ENCODE measurements around the gene LGR4.
"Not testable (repeated sequence)": the region's sequence is repeated elsewhere in the genome, so short reads cannot be mapped to it uniquely, and the experiment has no call there.

DNA sequence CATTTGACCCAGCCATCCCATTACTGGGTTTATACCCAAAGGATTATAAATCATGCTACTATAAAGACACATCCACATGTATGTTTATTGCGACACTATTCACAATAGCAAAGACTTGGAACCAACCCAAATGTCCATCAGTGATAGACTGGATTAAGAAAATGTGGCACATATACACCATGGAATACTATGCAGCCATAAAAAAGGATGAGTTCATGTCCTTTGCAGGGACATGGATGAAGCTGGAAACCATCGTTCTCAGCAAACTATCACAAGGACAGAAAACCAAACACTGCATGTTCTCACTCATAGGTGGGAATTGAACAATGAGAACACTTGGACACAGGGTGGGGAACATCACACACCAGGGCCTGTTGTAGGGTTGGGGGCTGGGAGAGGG, 145.5 kb downstream of the LGR4 start:
- TF ChIP-seq EP300, POLR2A (IDR thresholded peaks at IDR 0.05): not testable (repeated sequence)
- TF ChIP-seq, protein P1, sequence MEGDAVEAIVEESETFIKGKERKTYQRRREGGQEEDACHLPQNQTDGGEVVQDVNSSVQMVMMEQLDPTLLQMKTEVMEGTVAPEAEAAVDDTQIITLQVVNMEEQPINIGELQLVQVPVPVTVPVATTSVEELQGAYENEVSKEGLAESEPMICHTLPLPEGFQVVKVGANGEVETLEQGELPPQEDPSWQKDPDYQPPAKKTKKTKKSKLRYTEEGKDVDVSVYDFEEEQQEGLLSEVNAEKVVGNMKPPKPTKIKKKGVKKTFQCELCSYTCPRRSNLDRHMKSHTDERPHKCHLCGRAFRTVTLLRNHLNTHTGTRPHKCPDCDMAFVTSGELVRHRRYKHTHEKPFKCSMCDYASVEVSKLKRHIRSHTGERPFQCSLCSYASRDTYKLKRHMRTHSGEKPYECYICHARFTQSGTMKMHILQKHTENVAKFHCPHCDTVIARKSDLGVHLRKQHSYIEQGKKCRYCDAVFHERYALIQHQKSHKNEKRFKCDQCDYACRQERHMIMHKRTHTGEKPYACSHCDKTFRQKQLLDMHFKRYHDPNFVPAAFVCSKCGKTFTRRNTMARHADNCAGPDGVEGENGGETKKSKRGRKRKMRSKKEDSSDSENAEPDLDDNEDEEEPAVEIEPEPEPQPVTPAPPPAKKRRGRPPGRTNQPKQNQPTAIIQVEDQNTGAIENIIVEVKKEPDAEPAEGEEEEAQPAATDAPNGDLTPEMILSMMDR (IDR thresholded peaks at IDR 0.05) = not testable (repeated sequence)

All from tibial nerve (tissue), 4 donors.